Central memory CD4-positive, alpha-beta T cell (primary cell): ENCODE results near the gene GORASP1.

Experiments
- DNase-seq: peaks from one replicate; pipeline ENCODE4 v3.0.0; 2022

The GORASP1 gene

GRCh38 chr3:39125841-39126500 lies 18.5 kb upstream of the GORASP1 start:
- no peak for DNase-seq

- DNase-seq: no peak
Observed at GRCh38 chr3:39124876-39125840, 17.7 kb upstream of the GORASP1 start.

- DNase-seq: no peak
Observed at GRCh38 chr3:39122813-39123212, 15.4 kb upstream of the GORASP1 start.

- no peak for DNase-seq
Observed at GRCh38 chr3:39121621-39122020, 14.2 kb upstream of the GORASP1 start.

- DNase-seq: no peak
Observed at GRCh38 chr3:39118931-39119660, 11.7 kb upstream of the GORASP1 start.

GRCh38 chr3:39118079-39118478 lies 10.7 kb upstream of the GORASP1 start:
- DNase-seq: no peak

GRCh38 chr3:39115870-39116269 lies 8.4 kb upstream of the GORASP1 start:
- DNase-seq: no peak

GRCh38 chr3:39114456-39114855 lies 7.0 kb upstream of the GORASP1 start:
- no peak for DNase-seq

- DNase-seq: no peak
Observed at GRCh38 chr3:39113291-39113690, 5.9 kb upstream of the GORASP1 start.

GRCh38 chr3:39112535-39112934 lies 5.1 kb upstream of the GORASP1 start:
- no peak for DNase-seq

- no peak for DNase-seq
Observed at GRCh38 chr3:39112113-39112512, 4.7 kb upstream of the GORASP1 start.

- DNase-seq: no peak
Observed at GRCh38 chr3:39110041-39110639, 2.7 kb upstream of the GORASP1 start.

GRCh38 chr3:39109086-39109485 lies 1.7 kb upstream of the GORASP1 start:
- no peak for DNase-seq

GRCh38 chr3:39108200-39108710 lies 828 bp upstream of the GORASP1 start:
- DNase-seq: peak; percentile 53

GRCh38 chr3:39106851-39107387 lies 508 bp downstream of the GORASP1 start:
- DNase-seq: peak; percentile 15

- DNase-seq: no peak
Observed at GRCh38 chr3:39106281-39106811, 1.1 kb downstream of the GORASP1 start.

GRCh38 chr3:39105687-39106063 lies 1.8 kb downstream of the GORASP1 start:
- DNase-seq: no peak

- DNase-seq: no peak
Observed at GRCh38 chr3:39104961-39105686, 2.3 kb downstream of the GORASP1 start.

- no peak for DNase-seq
Observed at GRCh38 chr3:39103791-39104552, 3.5 kb downstream of the GORASP1 start.

GRCh38 chr3:39103324-39103693 lies 4.1 kb downstream of the GORASP1 start:
- DNase-seq: no peak
